ENCODE measurements around the gene ADAMTSL3.
"Not testable (repeated sequence)": the region's sequence is repeated elsewhere in the genome, so short reads cannot be mapped to it uniquely, and the experiment has no call there.

ADAMTSL3 gene

DNA sequence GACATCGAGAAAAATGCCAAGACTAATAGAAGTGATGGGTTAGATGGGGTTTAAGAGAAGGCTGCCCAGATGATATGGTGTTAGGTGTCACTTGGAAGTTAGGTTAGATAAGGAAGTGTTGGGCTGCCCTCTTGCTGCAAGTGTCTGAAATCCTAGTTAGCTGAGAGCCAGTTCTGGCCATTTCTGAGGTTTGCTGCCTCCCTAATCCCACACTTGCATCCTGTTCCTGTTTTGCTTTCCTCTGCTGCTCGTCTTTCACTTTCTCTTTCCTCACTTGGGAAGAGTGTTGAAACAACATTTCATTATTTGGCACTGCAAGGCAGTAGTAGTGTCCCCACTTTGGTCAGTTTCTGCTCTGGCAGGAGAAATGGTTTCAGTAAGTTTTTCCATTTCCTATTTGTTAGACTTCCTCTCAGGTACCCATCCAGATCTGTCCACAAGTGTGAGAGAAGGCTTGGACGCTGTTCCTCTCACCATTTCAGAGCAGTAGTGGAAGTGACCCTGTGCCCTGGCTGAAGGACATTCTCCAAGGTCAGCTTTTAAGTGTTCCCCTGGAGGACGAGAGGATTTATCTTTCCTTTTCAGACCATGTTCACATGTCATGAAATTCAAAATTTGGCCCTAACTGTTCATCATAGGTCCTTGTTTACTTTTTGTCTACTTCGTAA, 93.3 kb downstream of the ADAMTSL3 start:
- H3K9me3 Mint-ChIP-seq: no peaks in the 10 kb centered on the region
- ATAC-seq (no peak), DNase-seq (no peak)
- H3K27me3 Mint-ChIP-seq: peaks cover 7% of the 10 kb centered on the region
- H3K4me1 Mint-ChIP-seq: no peaks in the 10 kb centered on the region
- no peak overlapping the region for H3K27ac Mint-ChIP-seq
- no peak overlapping the region for H3K4me3 Mint-ChIP-seq

DNA sequence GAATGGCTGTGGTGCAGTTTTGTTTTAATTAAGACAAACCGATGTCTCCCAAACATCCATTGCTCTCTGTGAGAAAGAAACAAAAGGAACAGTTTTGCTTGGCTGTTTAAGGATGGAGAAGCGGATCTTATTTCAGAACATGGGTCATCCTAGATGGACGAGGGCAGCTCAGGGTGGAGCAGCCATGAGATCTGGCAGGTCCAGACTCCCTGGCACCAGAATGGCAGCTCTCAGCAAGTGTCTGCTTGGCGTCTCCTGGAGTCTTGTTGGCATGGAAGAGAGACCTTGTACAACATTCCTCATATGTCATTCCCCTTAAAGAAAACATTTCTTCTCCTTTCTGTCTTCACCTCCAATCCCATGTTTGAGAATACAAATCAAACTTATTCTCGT, 93.8 kb downstream of the ADAMTSL3 start:
- no peaks in the 10 kb centered on the region for H3K4me1 Mint-ChIP-seq
- DNase-seq (no peak), ATAC-seq (no peak)
- peaks cover 7% of the 10 kb centered on the region for H3K27me3 Mint-ChIP-seq
- no peaks in the 10 kb centered on the region for H3K9me3 Mint-ChIP-seq
- no peak overlapping the region for H3K4me3 Mint-ChIP-seq
- H3K27ac Mint-ChIP-seq: no peak overlapping the region

DNA sequence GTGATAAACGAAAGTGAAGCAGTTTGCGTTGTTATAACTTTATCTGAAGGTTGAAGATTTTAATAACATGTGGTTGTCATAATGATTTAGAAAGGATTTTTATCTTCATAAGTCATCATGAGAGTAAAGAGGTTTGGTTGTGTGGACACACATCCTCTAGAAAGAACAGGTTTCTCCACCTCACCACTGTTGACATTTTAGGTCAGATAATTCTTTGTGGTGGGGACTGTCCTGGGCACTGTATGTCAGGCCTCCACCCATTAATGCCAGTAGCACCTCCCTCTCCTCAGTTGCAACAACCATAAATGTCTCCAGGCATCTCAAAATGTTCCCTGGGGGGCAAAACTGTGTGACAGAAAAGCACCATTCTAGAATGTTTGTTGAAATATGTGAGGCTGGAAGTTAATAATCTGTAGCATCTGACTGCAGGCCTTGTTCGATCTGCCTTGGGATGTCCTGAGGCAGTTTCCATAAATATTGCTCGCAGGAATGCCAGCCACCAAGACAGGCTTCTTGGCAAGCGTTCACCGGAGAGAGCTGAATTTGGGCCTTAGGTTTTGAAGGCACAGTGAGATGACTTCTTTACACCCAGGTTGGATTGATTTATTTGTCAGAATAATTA, 100.1 kb downstream of the ADAMTSL3 start:
- H3K4me1 Mint-ChIP-seq: no peaks in the 10 kb centered on the region
- ATAC-seq (no peak), DNase-seq (no peak)
- H3K9me3 Mint-ChIP-seq: peaks cover 7 to 8% of the 10 kb centered on the region in 2 donors
- H3K27ac Mint-ChIP-seq: no peak overlapping the region
- no peaks in the 10 kb centered on the region for H3K27me3 Mint-ChIP-seq
- no peak overlapping the region for H3K4me3 Mint-ChIP-seq

DNA sequence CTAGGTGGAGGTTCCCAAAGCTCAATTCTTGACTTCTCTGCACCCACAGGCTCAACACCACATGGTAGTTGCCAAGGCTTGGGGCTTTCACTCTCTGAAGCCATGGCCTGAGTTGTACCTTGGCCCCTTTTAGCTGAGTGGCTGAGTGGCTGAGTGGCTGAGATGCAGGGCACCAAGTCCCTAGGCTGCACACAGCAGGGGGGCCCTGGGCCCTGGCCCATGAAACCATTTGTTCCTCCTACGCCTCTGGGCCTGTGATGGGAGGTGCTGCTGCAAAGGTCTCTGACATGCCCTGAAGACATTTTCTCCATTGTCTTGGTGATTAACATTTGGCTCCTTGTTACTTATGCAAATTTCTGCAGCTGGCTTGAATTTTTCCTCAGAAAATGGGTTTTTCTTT, 103.4 kb downstream of the ADAMTSL3 start:
- not testable (repeated sequence) for H3K4me1 Mint-ChIP-seq, DNase-seq, H3K27ac Mint-ChIP-seq, ATAC-seq, H3K27me3 Mint-ChIP-seq, H3K4me3 Mint-ChIP-seq
- H3K9me3 Mint-ChIP-seq: peaks cover 8 to 18% of the 10 kb centered on the region in 2 donors

DNA sequence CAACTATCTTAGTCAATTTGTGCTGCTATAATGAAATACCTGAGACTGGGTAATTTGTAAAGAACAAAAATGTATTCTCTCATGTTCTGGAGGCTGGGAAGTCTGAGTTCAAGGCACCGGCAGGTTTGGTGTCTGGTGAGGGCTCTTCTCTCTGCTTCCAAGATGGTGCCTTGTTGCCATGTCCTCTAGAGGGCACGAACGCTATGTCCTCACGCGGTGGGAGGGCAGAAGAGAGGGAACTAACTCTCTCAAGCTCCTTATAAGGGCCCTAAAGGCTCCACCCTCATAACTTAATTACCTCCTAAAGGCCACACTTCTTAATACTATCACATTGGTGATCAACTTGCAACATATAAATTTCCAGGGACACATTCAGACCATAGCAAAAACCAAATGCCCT, 108.4 kb downstream of the ADAMTSL3 start:
- no peak overlapping the region for H3K27ac Mint-ChIP-seq
- H3K4me3 Mint-ChIP-seq: no peak overlapping the region
- H3K9me3 Mint-ChIP-seq: peaks cover 8 to 17% of the 10 kb centered on the region in 2 donors
- H3K4me1 Mint-ChIP-seq: no peaks in the 10 kb centered on the region
- ATAC-seq (no peak), DNase-seq (no peak)
- no peaks in the 10 kb centered on the region for H3K27me3 Mint-ChIP-seq

DNA sequence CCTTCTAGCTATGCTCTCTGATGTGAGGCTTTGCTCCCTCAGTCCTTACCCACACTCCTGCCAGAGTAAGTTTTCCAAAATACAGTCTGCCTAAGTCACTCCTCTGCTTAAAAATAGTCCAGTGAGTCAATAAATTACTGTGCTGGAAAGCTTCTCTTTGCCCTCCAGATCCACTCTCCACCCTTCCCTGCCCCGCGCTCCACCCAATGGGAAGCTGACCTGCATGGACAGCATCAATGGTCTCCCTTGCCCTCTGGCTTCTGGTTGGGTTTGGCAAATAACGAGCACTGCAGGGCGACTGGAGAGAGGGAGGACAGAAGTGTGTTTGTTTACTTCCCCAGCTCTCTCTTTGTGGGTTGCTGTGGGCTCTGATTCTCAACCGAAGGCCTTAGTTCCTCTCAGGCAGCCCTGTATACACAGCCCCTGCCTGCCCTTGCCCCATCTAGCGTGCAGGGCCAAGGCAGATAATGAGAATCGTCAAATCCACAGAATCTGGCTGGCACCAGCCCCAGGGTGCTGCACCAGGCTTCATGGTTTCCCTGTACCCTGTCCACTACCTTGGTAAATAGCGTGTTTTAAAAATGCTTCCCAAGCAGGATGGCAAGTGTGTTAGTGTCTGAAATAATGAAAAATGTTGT, 110.4 kb downstream of the ADAMTSL3 start:
- Mint-ChIP-seq H3K27me3 (no peaks in the 10 kb centered on the region), H3K9me3 (peaks cover 0 to 11% of the 10 kb centered on the region in 2 donors), H3K4me1 (no peaks in the 10 kb centered on the region), H3K27ac (no peak overlapping the region), H3K4me3 (no peak overlapping the region)
- ATAC-seq (no peak), DNase-seq (no peak)

DNA sequence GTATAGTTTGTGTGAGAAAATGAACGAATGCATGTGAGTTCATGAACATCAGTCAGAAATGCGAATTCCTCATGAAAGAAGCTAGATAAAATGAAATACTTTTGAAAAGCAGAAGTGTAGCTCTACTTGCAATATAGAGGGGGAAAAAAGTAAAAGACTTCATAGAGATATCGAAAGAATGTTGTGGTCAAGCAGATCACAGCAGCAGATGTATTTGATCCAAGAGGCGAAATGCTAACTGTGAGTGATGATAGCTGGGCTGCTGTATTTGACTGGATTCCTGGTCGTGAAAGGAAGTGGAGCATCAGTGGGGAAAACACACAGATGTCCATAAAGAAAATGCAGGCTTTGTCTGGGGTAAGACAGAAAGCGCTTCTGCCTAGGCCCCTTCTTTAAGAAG, 112.4 kb downstream of the ADAMTSL3 start:
- no peaks in the 10 kb centered on the region for H3K4me1 Mint-ChIP-seq
- no peak overlapping the region for H3K4me3 Mint-ChIP-seq
- H3K27me3 Mint-ChIP-seq: no peaks in the 10 kb centered on the region
- no peak overlapping the region for H3K27ac Mint-ChIP-seq
- ATAC-seq (no peak), DNase-seq (no peak)
- peaks cover 0 to 3% of the 10 kb centered on the region in 2 donors for H3K9me3 Mint-ChIP-seq

DNA sequence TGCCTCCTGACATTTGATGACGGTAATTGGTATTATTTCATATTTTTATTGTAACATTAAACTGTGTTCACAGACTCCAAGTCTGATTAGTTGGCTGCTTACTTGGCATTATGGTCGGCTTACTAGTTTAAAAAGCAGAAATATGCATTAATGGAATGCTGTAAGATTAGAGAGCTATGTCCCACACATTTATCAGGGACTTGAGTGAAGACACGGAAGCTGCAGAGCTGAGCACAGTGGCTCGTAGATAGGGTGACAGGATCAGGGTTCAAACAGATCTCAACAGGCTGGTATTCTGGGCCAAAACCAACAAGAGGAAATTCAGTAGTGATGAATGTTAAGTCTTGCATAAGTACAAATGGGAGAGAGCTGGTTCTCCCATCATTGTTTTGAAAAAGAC, 113.8 kb downstream of the ADAMTSL3 start:
- Mint-ChIP-seq H3K4me3 (no peak overlapping the region), H3K4me1 (no peaks in the 10 kb centered on the region), H3K27ac (no peak overlapping the region), H3K9me3 (no peaks in the 10 kb centered on the region), H3K27me3 (no peaks in the 10 kb centered on the region)
- DNase-seq (no peak), ATAC-seq (no peak)

DNA sequence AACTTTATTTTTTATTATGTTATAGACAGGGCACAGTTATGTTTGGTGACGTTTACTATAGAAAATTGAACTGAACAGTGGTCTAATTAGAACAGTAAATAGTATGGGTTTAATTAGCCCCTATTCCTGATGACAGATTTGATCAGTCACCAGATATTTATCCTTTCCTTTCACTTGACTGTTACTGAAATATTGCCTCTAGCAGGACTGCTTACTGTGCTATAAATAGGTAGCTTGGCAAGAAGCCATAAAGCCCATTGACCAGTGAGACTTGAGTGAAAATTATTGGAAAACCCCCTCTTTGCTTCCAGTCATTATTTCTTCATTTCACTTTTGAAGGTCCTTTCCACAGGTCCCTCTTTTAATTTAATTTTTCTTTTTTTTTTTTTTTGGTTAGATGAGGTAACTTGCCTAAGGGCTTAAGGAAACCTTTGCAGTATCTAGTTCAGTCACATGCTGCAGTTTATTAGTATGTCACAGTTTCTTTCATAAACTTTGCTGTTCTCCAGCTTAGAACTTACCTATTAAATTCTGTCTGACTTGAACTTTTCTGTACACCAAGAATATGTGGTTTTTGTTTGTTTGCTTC, 115.6 kb downstream of the ADAMTSL3 start:
- DNase-seq (no peak), ATAC-seq (no peak)
- Mint-ChIP-seq H3K9me3 (no peaks in the 10 kb centered on the region), H3K27me3 (peaks cover 16% of the 10 kb centered on the region), H3K4me3 (no peak overlapping the region), H3K4me1 (no peaks in the 10 kb centered on the region), H3K27ac (no peak overlapping the region)

DNA sequence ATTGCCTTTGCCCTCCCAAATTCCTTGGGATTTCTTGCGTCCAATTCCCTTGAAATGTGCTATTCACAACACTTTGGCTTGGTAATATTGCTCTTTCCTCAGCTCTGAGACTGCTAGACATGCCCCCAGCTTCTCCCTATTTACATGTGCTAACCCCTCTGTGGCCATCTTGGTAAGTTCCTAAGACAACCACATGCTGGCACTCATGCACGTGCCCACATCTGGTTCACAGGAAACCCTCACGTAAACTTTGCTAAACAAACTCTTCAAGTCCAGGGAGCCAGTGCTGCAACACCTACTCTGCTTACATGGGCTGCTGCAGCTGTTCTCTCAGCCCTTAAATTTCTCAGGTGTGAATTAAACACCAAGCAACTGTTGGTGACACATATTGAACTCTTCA, 121.8 kb downstream of the ADAMTSL3 start:
- no peak overlapping the region for H3K4me3 Mint-ChIP-seq
- no peak overlapping the region for H3K27ac Mint-ChIP-seq
- H3K4me1 Mint-ChIP-seq: no peaks in the 10 kb centered on the region
- peaks cover 0 to 10% of the 10 kb centered on the region in 2 donors for H3K9me3 Mint-ChIP-seq
- H3K27me3 Mint-ChIP-seq: peaks cover 45% of the 10 kb centered on the region
- DNase-seq (no peak), ATAC-seq (no peak)

DNA sequence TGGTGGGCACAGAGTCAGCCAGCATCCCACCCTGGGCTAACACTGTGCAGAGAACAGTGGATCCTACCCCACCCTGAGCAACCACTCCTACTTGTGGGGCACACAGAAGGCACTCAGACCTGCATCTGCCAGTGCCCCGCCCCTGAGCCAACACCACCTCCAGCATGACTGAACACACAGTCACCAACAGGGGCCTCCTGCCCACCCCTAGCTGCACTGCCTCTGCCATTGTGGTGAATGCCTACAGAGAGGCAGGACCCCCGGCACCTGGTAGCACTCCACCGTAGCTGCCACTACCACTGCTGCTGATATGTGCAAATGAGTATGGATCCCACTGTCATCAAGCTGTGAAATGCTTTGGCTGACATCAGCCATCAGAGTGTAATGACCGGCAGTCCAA, 123.1 kb downstream of the ADAMTSL3 start:
- ATAC-seq (no peak), DNase-seq (no peak)
- Mint-ChIP-seq H3K4me1 (no peaks in the 10 kb centered on the region), H3K4me3 (no peak overlapping the region), H3K27ac (no peak overlapping the region), H3K27me3 (peaks cover 45% of the 10 kb centered on the region), H3K9me3 (peaks cover 0 to 10% of the 10 kb centered on the region in 2 donors)

DNA sequence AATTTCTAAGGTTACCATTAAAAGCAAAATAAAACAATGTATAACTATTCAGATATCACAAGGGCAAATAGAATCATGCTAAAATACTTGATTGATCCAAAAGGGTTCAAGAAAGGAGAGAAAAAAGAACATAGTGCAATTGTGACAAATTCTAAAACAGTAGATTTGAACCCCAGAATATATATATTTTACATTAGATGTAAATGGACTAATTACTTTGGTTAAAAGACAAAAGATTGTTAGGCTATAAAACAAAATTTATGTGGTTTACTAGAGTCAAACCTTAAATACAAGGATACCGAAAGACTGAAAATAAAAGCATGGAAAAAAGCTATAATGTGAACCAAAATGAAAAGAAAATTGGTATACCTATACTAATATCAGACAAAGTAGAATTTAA, 129.3 kb downstream of the ADAMTSL3 start:
- Mint-ChIP-seq H3K4me1 (no peaks in the 10 kb centered on the region), H3K27ac (no peak overlapping the region), H3K27me3 (peaks cover 16% of the 10 kb centered on the region), H3K9me3 (peaks cover 9 to 10% of the 10 kb centered on the region in 2 donors), H3K4me3 (no peak overlapping the region)
- DNase-seq (no peak), ATAC-seq (no peak)

DNA sequence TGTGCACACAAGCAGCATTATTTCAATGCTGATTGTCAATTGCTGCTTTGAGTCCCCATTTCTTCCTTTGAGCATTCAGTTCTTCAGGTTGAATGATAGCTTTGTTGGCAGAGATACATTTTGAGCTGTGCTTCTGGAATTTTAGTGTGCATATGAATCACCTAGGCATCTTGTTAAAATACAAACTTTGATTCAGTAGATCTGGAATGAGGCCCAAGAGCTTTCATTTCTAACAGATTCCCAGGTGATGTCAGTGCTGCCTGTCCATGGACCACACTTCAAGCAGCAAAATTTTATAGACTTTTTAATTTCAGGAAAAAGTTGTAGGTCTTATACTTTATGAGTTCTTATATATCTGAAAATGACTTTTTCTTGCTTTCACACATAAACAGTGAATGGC, 131.1 kb downstream of the ADAMTSL3 start:
- Mint-ChIP-seq H3K9me3 (peaks cover 5 to 9% of the 10 kb centered on the region in 2 donors), H3K27ac (no peak overlapping the region), H3K4me1 (no peaks in the 10 kb centered on the region), H3K27me3 (peaks cover 13% of the 10 kb centered on the region), H3K4me3 (no peak overlapping the region)
- DNase-seq (no peak), ATAC-seq (no peak)

DNA sequence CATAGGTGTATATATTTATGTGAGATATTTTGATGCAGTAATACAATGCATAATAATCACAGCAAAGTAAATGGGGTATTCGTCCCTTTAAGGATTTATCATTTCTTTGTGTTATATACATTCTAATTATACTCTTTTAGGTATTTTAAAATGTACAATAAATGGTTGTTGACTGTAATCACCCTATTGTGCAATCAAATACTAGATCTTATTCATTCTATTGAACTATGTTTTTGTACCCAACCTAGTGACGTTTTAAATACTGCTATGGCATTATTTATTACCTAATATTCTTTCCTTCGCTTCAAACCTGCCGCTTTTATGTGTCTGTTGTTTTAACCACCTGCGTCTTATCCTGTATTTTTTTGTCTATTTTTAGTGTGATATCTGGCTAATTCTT, 132.4 kb downstream of the ADAMTSL3 start:
- ATAC-seq (no peak), DNase-seq (no peak)
- Mint-ChIP-seq H3K27ac (no peak overlapping the region), H3K4me3 (no peak overlapping the region), H3K9me3 (peaks cover 0 to 9% of the 10 kb centered on the region in 2 donors), H3K4me1 (no peaks in the 10 kb centered on the region), H3K27me3 (peaks cover 10% of the 10 kb centered on the region)

DNA sequence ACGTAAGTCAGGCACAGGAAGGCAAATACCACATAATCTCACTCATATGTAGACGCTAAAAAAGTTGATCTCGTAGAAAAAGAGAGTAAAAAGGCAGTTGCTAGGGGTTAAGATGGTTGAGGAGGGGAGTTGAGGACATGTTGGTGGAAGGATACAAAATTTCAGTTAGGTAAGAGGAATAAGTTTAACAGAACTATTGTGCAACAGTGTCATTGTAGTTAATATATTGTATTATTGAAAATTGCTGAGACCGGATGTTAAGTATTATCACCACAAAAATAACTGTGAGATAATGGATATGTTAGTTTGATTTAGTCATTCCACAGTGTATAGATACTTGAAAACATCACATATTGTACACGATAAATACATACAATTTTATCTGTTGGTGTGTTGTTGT, 139.1 kb downstream of the ADAMTSL3 start:
- Mint-ChIP-seq H3K27ac (no peak overlapping the region), H3K9me3 (no peaks in the 10 kb centered on the region), H3K27me3 (peaks cover 10% of the 10 kb centered on the region), H3K4me1 (no peaks in the 10 kb centered on the region), H3K4me3 (no peak overlapping the region)
- ATAC-seq (no peak), DNase-seq (no peak)

DNA sequence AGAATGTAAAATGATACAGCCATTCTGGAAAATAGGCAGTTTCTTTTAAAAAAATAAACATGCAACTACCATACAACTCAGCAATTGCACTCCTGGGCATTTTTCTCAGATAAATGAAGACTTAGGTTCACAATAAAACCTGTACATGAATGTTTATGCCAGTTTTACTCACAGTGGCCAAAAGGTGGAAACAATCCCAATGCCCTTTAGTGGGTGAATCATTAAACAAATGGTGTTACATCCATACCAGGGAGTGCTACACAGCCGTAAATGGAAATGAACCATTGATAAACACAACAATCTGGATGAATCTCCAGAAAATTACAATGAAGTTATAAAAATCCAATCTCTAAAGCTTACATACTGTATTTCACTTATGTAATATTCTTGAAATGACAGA, 140.3 kb downstream of the ADAMTSL3 start:
- Mint-ChIP-seq H3K9me3 (no peaks in the 10 kb centered on the region), H3K4me3 (no peak overlapping the region), H3K4me1 (no peaks in the 10 kb centered on the region), H3K27me3 (peaks cover 2% of the 10 kb centered on the region), H3K27ac (no peak overlapping the region)
- no peak for ATAC-seq
- no peak for DNase-seq

Data from stimulated activated naive CD8-positive, alpha-beta T cell treated with anti-CD3 and anti-CD28 coated beads, Interleukin-15, amount 100 ng/mL, for 72 hours (primary cell).